Trophoblast cell (in vitro differentiated cells and primary cell): ENCODE measurements around the gene AGAP4.
"Not testable (repeated sequence)": the region's sequence is repeated elsewhere in the genome, so short reads cannot be mapped to it uniquely, and the experiment has no call there.

Experiments
- DNase-seq, 2 donors: peaks; one replicate each; pipeline ENCODE4 v3.0.0-alpha.2; 2016
- H2AFZ ChIP-seq: 2 replicates; pipeline ENCODE4 v1.6.1; 2013; ENCODE audit warnings: low read length, moderate library complexity, mild to moderate bottlenecking; ENCODE audit not compliant: insufficient read depth, poor library complexity
- H2AK5ac ChIP-seq: 2 replicates; pipeline ENCODE4 v1.6.1; 2013; ENCODE audit warnings: mild to moderate bottlenecking, low read length
- H2BK120ac ChIP-seq: 2 replicates; pipeline ENCODE4 v1.6.1; 2013; ENCODE audit warnings: low read length, mild to moderate bottlenecking, moderate library complexity; ENCODE audit not compliant: insufficient read depth, poor library complexity
- H2BK12ac ChIP-seq: 2 replicates; pipeline ENCODE4 v1.6.1; 2013; ENCODE audit warnings: mild to moderate bottlenecking, low read length, moderate library complexity
- H2BK5ac ChIP-seq: 2 replicates; pipeline ENCODE4 v1.6.1; 2013; ENCODE audit warnings: low read length, low read depth, moderate library complexity, mild to moderate bottlenecking; ENCODE audit not compliant: poor library complexity
- H3K14ac ChIP-seq: 2 replicates; pipeline ENCODE4 v1.6.1; 2013; ENCODE audit warnings: mild to moderate bottlenecking, low read length
- H3K18ac ChIP-seq: 2 replicates; pipeline ENCODE4 v1.6.1; 2013; ENCODE audit warnings: mild to moderate bottlenecking, low read length
- H3K23ac ChIP-seq: 2 replicates; pipeline ENCODE4 v1.6.1; 2013; ENCODE audit warnings: low read length
- H3K27ac ChIP-seq: 2 replicates; pipeline ENCODE4 v1.5.1; 2013; ENCODE audit warnings: low read depth, mild to moderate bottlenecking, inconsistent platforms, low read length, moderate library complexity
- H3K27me3 ChIP-seq: 2 replicates; pipeline ENCODE4 v1.6.1; 2013; ENCODE audit warnings: inconsistent platforms, mild to moderate bottlenecking, low read length, moderate library complexity; ENCODE audit not compliant: insufficient read depth
- H3K36me3 ChIP-seq, 2 experiments: 1 replicate in 1 of 2; 2 replicates in 1 of 2; pipeline ENCODE4 v1.6.1; 2013; ENCODE audit warnings: low read length in 2 of 2, mild to moderate bottlenecking in 2 of 2, moderate library complexity in 1 of 2; ENCODE audit not compliant: insufficient read depth in 2 of 2, control insufficient read depth in 1 of 2
- H3K4ac ChIP-seq: 2 replicates; pipeline ENCODE4 v1.6.1; 2013; ENCODE audit warnings: low read depth, mild to moderate bottlenecking, low read length, moderate library complexity
- H3K4me1 ChIP-seq, 2 experiments: 1 replicate in 1 of 2; 2 replicates in 1 of 2; pipeline ENCODE4 v1.6.1; 2013; ENCODE audit warnings: low read length in 2 of 2, mild to moderate bottlenecking in 2 of 2, moderate library complexity in 1 of 2; ENCODE audit not compliant: insufficient read depth in 2 of 2, control insufficient read depth in 1 of 2
- H3K4me2 ChIP-seq: 2 replicates; pipeline ENCODE4 v1.6.1; 2013; ENCODE audit warnings: inconsistent platforms, mild to moderate bottlenecking, low read length, moderate library complexity
- H3K4me3 ChIP-seq: 2 replicates; pipeline ENCODE4 v1.5.1; 2013; ENCODE audit warnings: mild to moderate bottlenecking, low read depth, low read length, inconsistent platforms
- H3K79me1 ChIP-seq: one replicate; pipeline ENCODE4 v1.6.1; 2013; ENCODE audit warnings: low read length
- H3K79me2 ChIP-seq: 2 replicates; pipeline ENCODE4 v1.6.1; 2013; ENCODE audit warnings: low read length, mild to moderate bottlenecking; ENCODE audit not compliant: control insufficient read depth, insufficient read depth, poor library complexity
- H3K9ac ChIP-seq: 2 replicates; pipeline ENCODE4 v1.6.1; 2013; ENCODE audit warnings: mild to moderate bottlenecking, low read length
- H3K9me3 ChIP-seq: 2 replicates; pipeline ENCODE4 v1.6.1; 2013; ENCODE audit warnings: low read depth, mild to moderate bottlenecking, control low read depth, inconsistent platforms, low read length; ENCODE audit not compliant: insufficient read depth
- H4K12ac ChIP-seq: 2 replicates; pipeline ENCODE4 v1.6.1; 2013; ENCODE audit warnings: low read depth, mild to moderate bottlenecking, low read length, moderate library complexity
- H4K8ac ChIP-seq: 2 replicates; pipeline ENCODE4 v1.6.1; 2013; ENCODE audit warnings: low read depth, mild to moderate bottlenecking, low read length, moderate library complexity
- H4K91ac ChIP-seq: one replicate; pipeline ENCODE4 v1.6.1; 2013; ENCODE audit warnings: low read depth, mild to moderate bottlenecking, low read length, moderate library complexity
- WGBS: extraction: QIAGEN DNeasy Blood & Tissue Kit; methylation state at CpG from one replicate; pipeline ENCODE4 v1.1.7; 2013; ENCODE audit warnings: missing lambda C conversion rate; ENCODE audit not compliant: insufficient read length, insufficient coverage; ENCODE audit errors: extremely low coverage; 5-methylcytosine and 5-hydroxymethylcytosine counted together

The AGAP4 gene

DNA sequence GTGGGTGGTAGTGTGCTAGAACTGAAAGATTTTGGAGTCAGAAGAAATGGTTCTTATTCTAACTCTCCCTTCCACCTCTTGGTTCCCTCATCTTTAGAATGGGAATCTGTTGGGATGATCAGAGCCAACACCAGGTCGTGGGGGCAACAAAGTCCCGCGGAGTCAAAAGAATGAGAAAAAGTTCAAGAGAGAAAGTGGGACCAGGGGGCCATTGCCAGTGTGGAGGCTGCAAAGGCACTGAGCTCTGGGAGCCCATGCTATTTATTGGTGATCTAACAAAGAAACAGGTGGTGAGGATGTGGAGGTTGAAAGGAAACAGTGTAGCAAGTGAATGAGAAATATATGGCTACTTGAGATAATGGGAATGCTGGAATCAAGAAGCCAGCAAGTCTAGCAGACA, 29.4 kb downstream of the AGAP4 start:
- no peak overlapping the region for H3K27ac ChIP-seq
- H3K18ac ChIP-seq = no peak overlapping the region
- DNase-seq = no peak
- no peak overlapping the region for H4K91ac ChIP-seq
- no peak overlapping the region for H2AK5ac ChIP-seq
- H3K4ac ChIP-seq = no peak overlapping the region
- no peaks in the 10 kb centered on the region for H3K4me1 ChIP-seq
- H3K14ac ChIP-seq = no peak overlapping the region
- H4K8ac ChIP-seq = no peak overlapping the region
- H2BK120ac ChIP-seq = no peak overlapping the region
- no peak overlapping the region for H3K9ac ChIP-seq
- H2BK5ac ChIP-seq = no peak overlapping the region
- no peaks in the 10 kb centered on the region for H3K36me3 ChIP-seq
- H3K9me3 ChIP-seq = peaks cover 9% of the 10 kb centered on the region
- no peak overlapping the region for H4K12ac ChIP-seq
- no peak overlapping the region for H3K4me2 ChIP-seq
- H3K79me2 ChIP-seq = no peaks in the 10 kb centered on the region
- H2BK12ac ChIP-seq = no peak overlapping the region
- H3K23ac ChIP-seq = no peak overlapping the region
- no CpG with 5 or more reads among the region's 3 CpGs for WGBS
- H2AFZ ChIP-seq = no peak overlapping the region
- no peaks in the 10 kb centered on the region for H3K79me1 ChIP-seq
- H3K27me3 ChIP-seq = no peaks in the 10 kb centered on the region
- no peak overlapping the region for H3K4me3 ChIP-seq

DNA sequence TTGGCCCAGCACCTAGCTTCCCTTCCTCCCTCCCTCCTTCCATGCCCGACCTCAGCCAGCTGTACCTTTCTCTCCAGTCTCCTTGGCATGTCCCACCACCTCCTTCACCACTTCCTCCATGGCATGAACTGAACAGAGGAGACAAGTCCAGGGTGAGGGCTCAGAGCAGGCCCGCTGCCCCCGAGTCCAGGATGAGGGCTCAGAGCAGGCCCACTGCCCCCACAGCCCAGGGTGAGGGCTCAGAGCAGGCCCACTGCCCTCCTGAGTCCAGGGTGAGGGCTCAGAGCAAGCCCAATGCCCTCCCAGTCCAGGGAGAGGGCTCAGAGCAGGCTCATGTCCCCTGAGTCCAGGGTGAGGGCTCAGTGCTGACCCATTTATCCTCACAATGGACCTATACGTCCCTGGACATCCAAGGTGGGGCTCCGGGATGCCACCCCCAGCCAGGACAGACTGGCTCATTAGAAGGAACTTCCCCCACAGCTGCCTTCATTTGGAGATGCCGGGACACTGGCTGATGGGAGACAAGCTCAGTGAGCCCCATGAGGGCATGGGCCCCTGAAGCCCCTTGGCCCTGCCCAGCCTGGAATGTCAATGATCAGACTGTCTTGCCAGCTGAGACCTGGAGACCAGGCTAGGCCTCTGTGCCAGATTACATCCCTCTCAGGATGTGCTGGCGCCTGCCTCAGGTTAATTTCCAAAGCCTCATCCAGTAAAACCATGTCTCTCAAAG, 30.0 kb downstream of the AGAP4 start:
- H3K9ac ChIP-seq = no peak overlapping the region
- no peak overlapping the region for H4K8ac ChIP-seq
- peaks cover 9% of the 10 kb centered on the region for H3K9me3 ChIP-seq
- H4K91ac ChIP-seq = no peak overlapping the region
- H3K79me2 ChIP-seq = no peaks in the 10 kb centered on the region
- no peaks in the 10 kb centered on the region for H3K27me3 ChIP-seq
- no peak overlapping the region for H3K14ac ChIP-seq
- no peak overlapping the region for H2BK5ac ChIP-seq
- no peaks in the 10 kb centered on the region for H3K36me3 ChIP-seq
- no peak overlapping the region for H4K12ac ChIP-seq
- no peaks in the 10 kb centered on the region for H3K4me1 ChIP-seq
- WGBS = no CpG with 5 or more reads among the region's 7 CpGs
- H2BK12ac ChIP-seq = no peak overlapping the region
- no peak overlapping the region for H2AK5ac ChIP-seq
- no peak for DNase-seq
- H3K79me1 ChIP-seq = no peaks in the 10 kb centered on the region
- H2BK120ac ChIP-seq = no peak overlapping the region
- no peak overlapping the region for H3K4ac ChIP-seq
- H3K4me3 ChIP-seq = no peak overlapping the region
- no peak overlapping the region for H2AFZ ChIP-seq
- no peak overlapping the region for H3K4me2 ChIP-seq
- H3K27ac ChIP-seq = no peak overlapping the region
- H3K23ac ChIP-seq = no peak overlapping the region
- H3K18ac ChIP-seq = no peak overlapping the region

DNA sequence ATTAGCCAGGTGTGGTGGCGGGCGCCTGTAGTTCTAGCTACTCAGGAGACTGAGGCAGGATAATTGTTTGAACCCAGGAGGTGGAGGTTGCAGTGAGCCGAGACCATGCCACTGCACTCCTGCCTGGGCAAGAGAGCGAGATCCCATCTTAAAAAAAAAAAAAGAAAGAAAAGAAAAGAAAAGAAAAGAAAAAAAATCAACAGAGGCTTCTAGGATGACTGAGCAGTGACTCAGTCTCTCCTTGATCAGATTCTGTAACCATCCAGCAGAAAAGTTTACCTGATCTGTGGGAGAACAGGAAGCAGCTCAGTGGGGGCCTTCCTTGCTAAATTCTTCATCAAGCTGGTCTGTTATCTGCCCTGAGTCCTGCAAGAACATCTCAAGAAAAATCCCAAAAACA, 33.2 kb downstream of the AGAP4 start:
- H3K79me1 ChIP-seq, H3K18ac ChIP-seq, H3K9ac ChIP-seq, H4K8ac ChIP-seq, H3K4me3 ChIP-seq, H2BK12ac ChIP-seq, H2AK5ac ChIP-seq, H3K27me3 ChIP-seq, H3K23ac ChIP-seq, H4K91ac ChIP-seq, H3K14ac ChIP-seq, H2BK5ac ChIP-seq, H2BK120ac ChIP-seq, DNase-seq, H3K4me1 ChIP-seq, H3K36me3 ChIP-seq, H3K79me2 ChIP-seq, H4K12ac ChIP-seq, H2AFZ ChIP-seq, H3K9me3 ChIP-seq, H3K27ac ChIP-seq, H3K4me2 ChIP-seq, H3K4ac ChIP-seq: not testable (repeated sequence)
- no CpG with 5 or more reads among the region's 4 CpGs for WGBS

DNA sequence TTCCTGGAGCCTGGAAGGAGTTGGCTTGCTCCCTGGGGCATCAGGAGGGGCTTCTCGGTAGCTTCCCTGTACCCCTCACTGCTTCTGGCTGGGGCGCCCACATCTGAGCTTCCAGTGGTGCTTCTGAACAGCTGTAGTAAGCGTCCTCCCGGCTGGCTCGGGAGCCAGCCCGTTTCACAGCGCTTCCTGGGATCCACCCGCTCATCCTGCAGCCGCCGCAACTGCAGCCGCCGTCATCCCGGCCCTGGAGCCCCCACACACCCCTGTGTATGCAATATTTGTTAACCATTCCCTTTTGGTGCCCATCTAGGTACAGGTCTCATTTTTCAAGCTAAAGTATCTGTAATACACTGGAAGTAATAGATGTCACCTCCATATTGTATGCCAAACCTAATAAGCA, 34.3 kb downstream of the AGAP4 start:
- H3K4ac ChIP-seq, H3K23ac ChIP-seq, H3K4me2 ChIP-seq, H3K4me1 ChIP-seq, H3K79me2 ChIP-seq, H3K79me1 ChIP-seq, H3K36me3 ChIP-seq, H3K9me3 ChIP-seq, H3K4me3 ChIP-seq, DNase-seq, H4K12ac ChIP-seq, H3K27ac ChIP-seq, H4K91ac ChIP-seq, H2BK120ac ChIP-seq, H3K14ac ChIP-seq, H3K27me3 ChIP-seq, H4K8ac ChIP-seq, H3K18ac ChIP-seq, H2AK5ac ChIP-seq, H3K9ac ChIP-seq, H2AFZ ChIP-seq: not testable (repeated sequence)
- no CpG with 5 or more reads among the region's 13 CpGs for WGBS
- peak overlapping the region; percentile 63 for H2BK5ac ChIP-seq
- peak overlapping the region; percentile 31 for H2BK12ac ChIP-seq
